ENCODE measurements around the gene OR10V1.
"Not testable (repeated sequence)": the region's sequence is repeated elsewhere in the genome, so short reads cannot be mapped to it uniquely, and the experiment has no call there.

The OR10V1 gene

GRCh38 chr11:59708537-59708936 is 5.1 kb downstream of the OR10V1 start:
- no peak for DNase-seq (ENCODE audit: low read depth)

GRCh38 chr11:59707371-59707770 is 6.3 kb downstream of the OR10V1 start:
- DNase-seq (ENCODE audit: low read depth), result no peak

GRCh38 chr11:59706518-59707285 is 6.9 kb downstream of the OR10V1 start:
- DNase-seq (ENCODE audit: low read depth), result peak; percentile 29

GRCh38 chr11:59705294-59705693 is 8.4 kb downstream of the OR10V1 start:
- DNase-seq (ENCODE audit: low read depth), result no peak

GRCh38 chr11:59703515-59703914 is 10.1 kb downstream of the OR10V1 start:
- DNase-seq (ENCODE audit: low read depth), result not testable (repeated sequence)

GRCh38 chr11:59700157-59700556 is 13.5 kb downstream of the OR10V1 start:
- not testable (repeated sequence) for DNase-seq (ENCODE audit: low read depth)

- no peak for DNase-seq (ENCODE audit: low read depth)
Observed at GRCh38 chr11:59698506-59698905, 15.1 kb downstream of the OR10V1 start.

GRCh38 chr11:59692915-59693314 is 20.7 kb downstream of the OR10V1 start:
- no peak for DNase-seq (ENCODE audit: low read depth)

- no peak for DNase-seq (ENCODE audit: low read depth)
Observed at GRCh38 chr11:59691156-59691555, 22.5 kb downstream of the OR10V1 start.

GRCh38 chr11:59689015-59689414 is 24.6 kb downstream of the OR10V1 start:
- no peak for DNase-seq (ENCODE audit: low read depth)

- DNase-seq (ENCODE audit: low read depth), result not testable (repeated sequence)
Observed at GRCh38 chr11:59681260-59681725, 32.4 kb downstream of the OR10V1 start.

- DNase-seq (ENCODE audit: low read depth), result peak; percentile 46
Observed at GRCh38 chr11:59680287-59681154, 33.1 kb downstream of the OR10V1 start.

GRCh38 chr11:59679347-59679746 is 34.3 kb downstream of the OR10V1 start:
- no peak for DNase-seq (ENCODE audit: low read depth)

GRCh38 chr11:59678813-59679165 is 34.9 kb downstream of the OR10V1 start:
- DNase-seq (ENCODE audit: low read depth), result no peak

- no peak for DNase-seq (ENCODE audit: low read depth)
Observed at GRCh38 chr11:59678118-59678812, 35.4 kb downstream of the OR10V1 start.

- no peak for DNase-seq (ENCODE audit: low read depth)
Observed at GRCh38 chr11:59676205-59676604, 37.4 kb downstream of the OR10V1 start.

- no peak for DNase-seq (ENCODE audit: low read depth)
Observed at GRCh38 chr11:59674291-59674690, 39.4 kb downstream of the OR10V1 start.

GRCh38 chr11:59673291-59673690 is 40.4 kb downstream of the OR10V1 start:
- DNase-seq (ENCODE audit: low read depth), result no peak

- DNase-seq (ENCODE audit: low read depth), result no peak
Observed at GRCh38 chr11:59671471-59671870, 42.2 kb downstream of the OR10V1 start.

GRCh38 chr11:59669611-59670009 is 44.0 kb downstream of the OR10V1 start:
- peak; percentile 14 for DNase-seq (ENCODE audit: low read depth)

- peak; percentile 96 for DNase-seq (ENCODE audit: low read depth)
Observed at GRCh38 chr11:59668950-59669610, 44.6 kb downstream of the OR10V1 start, which contains the start of gene PATL1. Gene PATL1, minus strand, starts transcription at chr11:59669037. Its CDS starts 142 bp downstream, at chr11:59668895.
